ENCODE measurements around the gene RRP7A. TPM values are rescaled to one million over a fixed set of nuclear protein-coding genes. Genes with fewer than 3 reads are reported as not detected.

Gene RRP7A
- total and polyA plus RNA-seq, 2 of the 13 experiments (the other 11 are each of a cell fraction or from before 2014, with no cell fraction given): 15.3 to 41.6 TPM

- TF ChIP-seq RAD51 (IDR thresholded peaks at IDR 0.05; ENCODE audit: borderline replicate concordance) (no peak), HINFP (CRISPR knock-in tag; IDR thresholded peaks at IDR 0.05; ENCODE audit: low read depth) (no peak), ZNF512B (CRISPR knock-in tag; IDR thresholded peaks at IDR 0.05; ENCODE audit: borderline replicate concordance) (no peak), ZNF274 (CRISPR knock-in tag; IDR thresholded peaks at IDR 0.05) (no peak), ZNF839 (CRISPR knock-in tag; IDR thresholded peaks at IDR 0.05; ENCODE audit: borderline replicate concordance) (no peak), ZNF772 (CRISPR knock-in tag; IDR thresholded peaks at IDR 0.05) (no peak), ZNF224 (CRISPR knock-in tag; IDR thresholded peaks at IDR 0.05) (no peak), ZNF264 (CRISPR knock-in tag; IDR thresholded peaks at IDR 0.05) (no peak), SATB2 (CRISPR knock-in tag; IDR thresholded peaks at IDR 0.05) (no peak), MIER3 (CRISPR knock-in tag; IDR thresholded peaks at IDR 0.05; ENCODE audit: borderline replicate concordance) (no peak), STAG1 (CRISPR knock-in tag; IDR thresholded peaks at IDR 0.05) (peak; percentile 48), ONECUT2 (CRISPR knock-in tag; IDR thresholded peaks at IDR 0.05) (no peak), MYNN (CRISPR knock-in tag; IDR thresholded peaks at IDR 0.05; ENCODE audit: low read depth) (no peak), CEBPG (CRISPR knock-in tag; IDR thresholded peaks at IDR 0.05) (peak; percentile 41; the same call in 1 of the 2 replicates), ZMYM4 (CRISPR knock-in tag; IDR thresholded peaks at IDR 0.05) (no peak), ZNF883 (CRISPR knock-in tag; IDR thresholded peaks at IDR 0.05; ENCODE audit: not compliant biosample characterization) (no peak), ATF4 (CRISPR knock-in tag; IDR thresholded peaks at IDR 0.05) (0 out of 4 replicates have a peak, but pooled peaks of 1 of the 2 experiments have one; percentile 31)
Measured at GRCh38 chr22:42473484-42474193, 46.0 kb downstream of the RRP7A start (continued).
